Stomach (tissue), 4 donors: ENCODE measurements around the gene WDR93.

ENCODE experiments used
- POLR2A ChIP-seq, 4 donors: fragments of 450-650 bp; IDR thresholded peaks; one replicate each; pipeline ENCODE4 v1.6.1; 2016; ENCODE audit warnings: antibody characterized with exemption in 4 of 4, control low read depth in 2 of 4, mild to moderate bottlenecking in 1 of 4, moderate library complexity in 1 of 4
- POLR2AphosphoS5 ChIP-seq, 3 donors: sonication (generic); formaldehyde crosslinking; IDR thresholded peaks; one replicate each; pipeline ENCODE4 v1.6.1; 2016; ENCODE audit warnings: antibody characterized with exemption in 3 of 3
- TF ChIP-seq, protein P1 (sequence below), 7 experiments: fragments of 450-650 bp in 4 of 7; fragments of 200-600 bp in 3 of 7; sonication (generic) in 3 of 7; IDR thresholded peaks; one replicate each; pipeline ENCODE4 v1.5.1; 2016 to 2019; ENCODE audit warnings: antibody characterized with exemption in 7 of 7, control low read depth in 2 of 7, mild to moderate bottlenecking in 1 of 7

DNA sequence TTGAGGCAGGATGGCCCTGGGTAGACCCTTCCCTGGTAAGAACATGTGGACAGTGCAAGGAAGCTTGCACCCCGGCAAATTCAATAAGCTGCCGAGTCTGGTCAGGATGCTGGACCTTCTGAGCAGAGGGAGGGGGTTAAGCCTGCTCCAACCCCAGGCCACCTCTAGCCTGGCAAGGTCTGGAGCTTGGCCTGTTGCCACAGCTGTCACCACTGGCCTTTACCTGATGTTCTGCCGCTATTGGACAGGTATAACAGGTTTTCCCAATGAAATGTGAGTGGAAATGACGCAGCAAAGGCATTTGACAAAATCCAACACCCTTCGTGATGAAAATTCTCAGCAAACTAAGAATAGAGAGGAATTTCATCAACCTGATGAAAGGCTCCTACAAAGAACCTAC is 61.1 kb downstream of the WDR93 start:
- TF ChIP-seq, protein P1, sequence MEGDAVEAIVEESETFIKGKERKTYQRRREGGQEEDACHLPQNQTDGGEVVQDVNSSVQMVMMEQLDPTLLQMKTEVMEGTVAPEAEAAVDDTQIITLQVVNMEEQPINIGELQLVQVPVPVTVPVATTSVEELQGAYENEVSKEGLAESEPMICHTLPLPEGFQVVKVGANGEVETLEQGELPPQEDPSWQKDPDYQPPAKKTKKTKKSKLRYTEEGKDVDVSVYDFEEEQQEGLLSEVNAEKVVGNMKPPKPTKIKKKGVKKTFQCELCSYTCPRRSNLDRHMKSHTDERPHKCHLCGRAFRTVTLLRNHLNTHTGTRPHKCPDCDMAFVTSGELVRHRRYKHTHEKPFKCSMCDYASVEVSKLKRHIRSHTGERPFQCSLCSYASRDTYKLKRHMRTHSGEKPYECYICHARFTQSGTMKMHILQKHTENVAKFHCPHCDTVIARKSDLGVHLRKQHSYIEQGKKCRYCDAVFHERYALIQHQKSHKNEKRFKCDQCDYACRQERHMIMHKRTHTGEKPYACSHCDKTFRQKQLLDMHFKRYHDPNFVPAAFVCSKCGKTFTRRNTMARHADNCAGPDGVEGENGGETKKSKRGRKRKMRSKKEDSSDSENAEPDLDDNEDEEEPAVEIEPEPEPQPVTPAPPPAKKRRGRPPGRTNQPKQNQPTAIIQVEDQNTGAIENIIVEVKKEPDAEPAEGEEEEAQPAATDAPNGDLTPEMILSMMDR (IDR thresholded peaks at IDR 0.05) = no peak
- no peak for TF ChIP-seq POLR2A (IDR thresholded peaks at IDR 0.05)
- no peak for TF ChIP-seq POLR2AphosphoS5 (IDR thresholded peaks at IDR 0.05)
